ENCODE measurements around the gene ARHGAP4. TPM values are rescaled to one million over a fixed set of nuclear protein-coding genes. Genes with fewer than 3 reads are reported as not detected.

Gene ARHGAP4
- total RNA-seq, 1 experiment from 2014 or later: 47.0 TPM

DNA sequence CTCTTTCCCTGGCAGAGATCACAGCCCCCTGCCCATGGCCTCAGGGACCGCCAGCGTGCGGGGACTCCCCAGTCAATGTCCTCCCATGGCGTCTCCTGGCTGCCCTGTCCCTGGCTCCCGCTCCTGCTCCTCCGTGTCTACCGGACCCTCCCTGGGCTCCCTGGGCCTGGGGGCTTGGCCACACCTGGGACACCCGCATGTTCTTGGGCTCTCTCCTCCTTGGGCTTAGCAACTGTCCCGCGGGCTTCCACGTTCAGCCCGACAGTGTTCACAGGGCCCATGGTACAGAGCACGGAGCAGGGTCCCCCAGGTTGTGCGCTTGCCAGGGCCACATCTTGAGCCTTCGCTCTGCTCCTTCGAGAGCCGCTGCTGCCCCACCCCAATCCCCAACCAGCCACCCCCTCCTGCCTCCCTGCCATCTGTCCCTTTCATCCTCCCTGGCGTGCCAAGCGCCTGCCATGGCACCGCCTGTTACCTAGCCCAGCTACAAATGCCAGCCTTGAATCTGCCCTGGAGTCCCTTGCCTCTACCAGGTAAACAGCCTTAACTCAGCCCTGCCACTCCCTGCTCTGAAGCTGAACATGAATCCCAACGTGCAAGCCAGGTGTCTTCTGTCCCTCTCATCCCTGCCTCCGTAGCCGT is 17.7 kb downstream of the ARHGAP4 start:
- TF ChIP-seq, protein P1, sequence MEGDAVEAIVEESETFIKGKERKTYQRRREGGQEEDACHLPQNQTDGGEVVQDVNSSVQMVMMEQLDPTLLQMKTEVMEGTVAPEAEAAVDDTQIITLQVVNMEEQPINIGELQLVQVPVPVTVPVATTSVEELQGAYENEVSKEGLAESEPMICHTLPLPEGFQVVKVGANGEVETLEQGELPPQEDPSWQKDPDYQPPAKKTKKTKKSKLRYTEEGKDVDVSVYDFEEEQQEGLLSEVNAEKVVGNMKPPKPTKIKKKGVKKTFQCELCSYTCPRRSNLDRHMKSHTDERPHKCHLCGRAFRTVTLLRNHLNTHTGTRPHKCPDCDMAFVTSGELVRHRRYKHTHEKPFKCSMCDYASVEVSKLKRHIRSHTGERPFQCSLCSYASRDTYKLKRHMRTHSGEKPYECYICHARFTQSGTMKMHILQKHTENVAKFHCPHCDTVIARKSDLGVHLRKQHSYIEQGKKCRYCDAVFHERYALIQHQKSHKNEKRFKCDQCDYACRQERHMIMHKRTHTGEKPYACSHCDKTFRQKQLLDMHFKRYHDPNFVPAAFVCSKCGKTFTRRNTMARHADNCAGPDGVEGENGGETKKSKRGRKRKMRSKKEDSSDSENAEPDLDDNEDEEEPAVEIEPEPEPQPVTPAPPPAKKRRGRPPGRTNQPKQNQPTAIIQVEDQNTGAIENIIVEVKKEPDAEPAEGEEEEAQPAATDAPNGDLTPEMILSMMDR (conservative IDR thresholded peaks at IDR 0.05): no peak
- TF ChIP-seq EZH2 (IDR thresholded peaks at IDR 0.05; ENCODE audit: low read depth): no peak
- Histone ChIP-seq H3K4me2 (no peak overlapping the region), H3K27ac (no peak overlapping the region), H3K4me3 (no peak overlapping the region), H3K36me3 (ENCODE audit: low read depth) (no peaks in the 10 kb centered on the region), H4K20me1 (ENCODE audit: insufficient read depth) (no peaks in the 10 kb centered on the region), H3F3A (ENCODE audit: insufficient read depth, low read depth) (no peaks in the 10 kb centered on the region), H3K27me3 (ENCODE audit: insufficient read depth, low read depth) (no peaks in the 10 kb centered on the region), H3K9me2 (ENCODE audit: insufficient read depth) (no peaks in the 10 kb centered on the region), H3K79me2 (ENCODE audit: low read depth) (no peaks in the 10 kb centered on the region), H2AFZ (no peak overlapping the region), H3K9me3 (ENCODE audit: insufficient read depth, low read depth) (no peaks in the 10 kb centered on the region), H3K4me1 (replicated peaks; ENCODE audit: insufficient read depth) (no peaks in the 10 kb centered on the region)
- no peak for DNase-seq
- ChIA-PET CTCF (no interaction called here), POLR2A (ENCODE audit: unreplicated experiment) (no interaction called here)
- no TSS peak for BruUV-seq (replicated peaks)
- intact Hi-C loops (cut with micrococcal nuclease; ENCODE audit: unreplicated experiment): no loop called here

DNA sequence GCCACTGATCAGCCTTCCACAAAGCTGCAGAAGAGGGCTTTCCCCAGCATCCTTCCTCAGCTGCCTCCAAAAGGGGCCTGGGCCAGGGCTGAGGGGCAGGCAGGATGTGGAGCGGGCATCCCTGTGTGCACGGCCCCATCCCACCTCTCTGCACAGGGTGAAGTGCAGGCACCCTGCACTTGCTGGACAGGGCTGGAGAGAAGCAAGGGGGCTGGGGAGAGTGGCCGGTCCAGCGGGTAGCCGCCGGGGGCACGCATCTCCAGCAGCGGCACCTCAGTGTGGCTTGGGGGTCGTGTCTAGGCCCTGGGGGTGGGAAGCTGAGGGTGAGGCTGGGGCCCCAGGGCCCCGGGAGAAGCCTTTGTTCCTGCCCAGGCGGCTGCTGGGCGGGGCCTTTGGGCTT is 18.6 kb downstream of the ARHGAP4 start:
- Histone ChIP-seq H3K27ac (no peak overlapping the region), H2AFZ (no peak overlapping the region), H3K36me3 (ENCODE audit: low read depth) (no peaks in the 10 kb centered on the region), H3K27me3 (ENCODE audit: insufficient read depth, low read depth) (no peaks in the 10 kb centered on the region), H3K9me2 (ENCODE audit: insufficient read depth) (no peaks in the 10 kb centered on the region), H3K79me2 (ENCODE audit: low read depth) (no peaks in the 10 kb centered on the region), H3K4me2 (no peak overlapping the region), H4K20me1 (ENCODE audit: insufficient read depth) (no peaks in the 10 kb centered on the region), H3K4me1 (replicated peaks; ENCODE audit: insufficient read depth) (peaks cover 5% of the 10 kb centered on the region; the same call in 1 of the 2 replicates), H3K9me3 (ENCODE audit: insufficient read depth, low read depth) (no peaks in the 10 kb centered on the region), H3F3A (ENCODE audit: insufficient read depth, low read depth) (no peaks in the 10 kb centered on the region), H3K4me3 (no peak overlapping the region)
- intact Hi-C loops (cut with micrococcal nuclease; ENCODE audit: unreplicated experiment): no loop called here
- CTCF ChIA-PET: no interaction called here
- DNase-seq: no peak
- POLR2A ChIA-PET (ENCODE audit: unreplicated experiment): no interaction called here
- TF ChIP-seq, protein P1 (conservative IDR thresholded peaks at IDR 0.05): no peak
- no peak for TF ChIP-seq EZH2 (IDR thresholded peaks at IDR 0.05; ENCODE audit: low read depth)
- no TSS peak for BruUV-seq (replicated peaks)

DNA sequence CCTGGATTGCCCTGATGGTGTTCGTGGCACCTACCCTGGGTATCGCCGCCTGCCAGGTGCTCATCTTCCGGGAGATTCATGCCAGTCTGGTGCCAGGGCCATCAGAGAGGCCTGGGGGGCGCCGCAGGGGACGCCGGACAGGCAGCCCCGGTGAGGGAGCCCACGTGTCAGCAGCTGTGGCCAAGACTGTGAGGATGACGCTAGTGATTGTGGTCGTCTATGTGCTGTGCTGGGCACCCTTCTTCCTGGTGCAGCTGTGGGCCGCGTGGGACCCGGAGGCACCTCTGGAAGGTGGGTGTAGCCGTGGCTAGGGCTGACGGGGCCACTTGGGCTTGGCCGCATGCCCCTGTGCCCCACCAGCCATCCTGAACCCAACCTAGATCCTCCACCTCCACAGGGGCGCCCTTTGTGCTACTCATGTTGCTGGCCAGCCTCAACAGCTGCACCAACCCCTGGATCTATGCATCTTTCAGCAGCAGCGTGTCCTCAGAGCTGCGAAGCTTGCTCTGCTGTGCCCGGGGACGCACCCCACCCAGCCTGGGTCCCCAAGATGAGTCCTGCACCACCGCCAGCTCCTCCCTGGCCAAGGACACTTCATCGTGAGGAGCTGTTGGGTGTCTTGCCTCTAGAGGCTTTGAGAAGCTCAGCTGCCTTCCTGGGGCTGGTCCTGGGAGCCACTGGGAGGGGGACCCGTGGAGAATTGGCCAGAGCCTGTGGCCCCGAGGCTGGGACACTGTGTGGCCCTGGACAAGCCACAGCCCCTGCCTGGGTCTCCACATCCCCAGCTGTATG is 19.7 kb downstream of the ARHGAP4 start:
- H3K36me3 ChIP-seq (ENCODE audit: low read depth): no peaks in the 10 kb centered on the region
- no peaks in the 10 kb centered on the region for H3K9me3 ChIP-seq (ENCODE audit: insufficient read depth, low read depth)
- peaks cover 16% of the 10 kb centered on the region for H3K4me1 ChIP-seq (replicated peaks; ENCODE audit: insufficient read depth)
- no peaks in the 10 kb centered on the region for H3K79me2 ChIP-seq (ENCODE audit: low read depth)
- no peaks in the 10 kb centered on the region for H3F3A ChIP-seq (ENCODE audit: insufficient read depth, low read depth)
- H2AFZ ChIP-seq: no peak overlapping the region
- H3K4me2 ChIP-seq: no peak overlapping the region
- no peaks in the 10 kb centered on the region for H3K9me2 ChIP-seq (ENCODE audit: insufficient read depth)
- no peak for TF ChIP-seq EZH2 (IDR thresholded peaks at IDR 0.05; ENCODE audit: low read depth)
- TF ChIP-seq, protein P1 (conservative IDR thresholded peaks at IDR 0.05): no peak
- intact Hi-C loops (cut with micrococcal nuclease; ENCODE audit: unreplicated experiment): no loop called here
- ChIA-PET CTCF (interaction anchor here (0.6 kb wide), 1 partner anchor 29 kb away, joined by 4 read pairs; the partner anchor contains the start of gene NAA10), POLR2A (ENCODE audit: unreplicated experiment) (interaction anchor here (0.5 kb wide), 1 partner anchor 571 kb away, joined by 3 read pairs; no protein-coding TSS in a partner anchor)
- no peaks in the 10 kb centered on the region for H3K27me3 ChIP-seq (ENCODE audit: insufficient read depth, low read depth)
- no peak overlapping the region for H3K27ac ChIP-seq
- no TSS peak for BruUV-seq (replicated peaks)
- no peak overlapping the region for H3K4me3 ChIP-seq
- no peaks in the 10 kb centered on the region for H4K20me1 ChIP-seq (ENCODE audit: insufficient read depth)
- no peak for DNase-seq
